Trophoblast cell (in vitro differentiated cells and primary cell): ENCODE data around the gene TTLL8. TPM values are rescaled to one million over a fixed set of nuclear protein-coding genes. Genes with fewer than 3 reads are reported as not detected.

Experiments used
- DNase-seq, 2 donors: peaks; one replicate each; pipeline ENCODE4 v3.0.0-alpha.2; 2016
- H2AFZ ChIP-seq: 2 replicates; pipeline ENCODE4 v1.6.1; 2013; ENCODE audit warnings: low read length, moderate library complexity, mild to moderate bottlenecking; ENCODE audit not compliant: insufficient read depth, poor library complexity
- H2AK5ac ChIP-seq: 2 replicates; pipeline ENCODE4 v1.6.1; 2013; ENCODE audit warnings: mild to moderate bottlenecking, low read length
- H2BK120ac ChIP-seq: 2 replicates; pipeline ENCODE4 v1.6.1; 2013; ENCODE audit warnings: low read length, mild to moderate bottlenecking, moderate library complexity; ENCODE audit not compliant: insufficient read depth, poor library complexity
- H2BK12ac ChIP-seq: 2 replicates; pipeline ENCODE4 v1.6.1; 2013; ENCODE audit warnings: mild to moderate bottlenecking, low read length, moderate library complexity
- H2BK5ac ChIP-seq: 2 replicates; pipeline ENCODE4 v1.6.1; 2013; ENCODE audit warnings: low read length, low read depth, moderate library complexity, mild to moderate bottlenecking; ENCODE audit not compliant: poor library complexity
- H3K14ac ChIP-seq: 2 replicates; pipeline ENCODE4 v1.6.1; 2013; ENCODE audit warnings: mild to moderate bottlenecking, low read length
- H3K18ac ChIP-seq: 2 replicates; pipeline ENCODE4 v1.6.1; 2013; ENCODE audit warnings: mild to moderate bottlenecking, low read length
- H3K23ac ChIP-seq: 2 replicates; pipeline ENCODE4 v1.6.1; 2013; ENCODE audit warnings: low read length
- H3K27ac ChIP-seq: 2 replicates; pipeline ENCODE4 v1.5.1; 2013; ENCODE audit warnings: low read depth, mild to moderate bottlenecking, inconsistent platforms, low read length, moderate library complexity
- H3K27me3 ChIP-seq: 2 replicates; pipeline ENCODE4 v1.6.1; 2013; ENCODE audit warnings: inconsistent platforms, mild to moderate bottlenecking, low read length, moderate library complexity; ENCODE audit not compliant: insufficient read depth
- H3K36me3 ChIP-seq, 2 experiments: 1 replicate in 1 of 2; 2 replicates in 1 of 2; pipeline ENCODE4 v1.6.1; 2013; ENCODE audit warnings: low read length in 2 of 2, mild to moderate bottlenecking in 2 of 2, moderate library complexity in 1 of 2; ENCODE audit not compliant: insufficient read depth in 2 of 2, control insufficient read depth in 1 of 2
- H3K4ac ChIP-seq: 2 replicates; pipeline ENCODE4 v1.6.1; 2013; ENCODE audit warnings: low read depth, mild to moderate bottlenecking, low read length, moderate library complexity
- H3K4me1 ChIP-seq, 2 experiments: 1 replicate in 1 of 2; 2 replicates in 1 of 2; pipeline ENCODE4 v1.6.1; 2013; ENCODE audit warnings: low read length in 2 of 2, mild to moderate bottlenecking in 2 of 2, moderate library complexity in 1 of 2; ENCODE audit not compliant: insufficient read depth in 2 of 2, control insufficient read depth in 1 of 2
- H3K4me2 ChIP-seq: 2 replicates; pipeline ENCODE4 v1.6.1; 2013; ENCODE audit warnings: inconsistent platforms, mild to moderate bottlenecking, low read length, moderate library complexity
- H3K4me3 ChIP-seq: 2 replicates; pipeline ENCODE4 v1.5.1; 2013; ENCODE audit warnings: mild to moderate bottlenecking, low read depth, low read length, inconsistent platforms
- H3K79me1 ChIP-seq: one replicate; pipeline ENCODE4 v1.6.1; 2013; ENCODE audit warnings: low read length
- H3K79me2 ChIP-seq: 2 replicates; pipeline ENCODE4 v1.6.1; 2013; ENCODE audit warnings: low read length, mild to moderate bottlenecking; ENCODE audit not compliant: control insufficient read depth, insufficient read depth, poor library complexity
- H3K9ac ChIP-seq: 2 replicates; pipeline ENCODE4 v1.6.1; 2013; ENCODE audit warnings: mild to moderate bottlenecking, low read length
- H3K9me3 ChIP-seq: 2 replicates; pipeline ENCODE4 v1.6.1; 2013; ENCODE audit warnings: low read depth, mild to moderate bottlenecking, control low read depth, inconsistent platforms, low read length; ENCODE audit not compliant: insufficient read depth
- H4K12ac ChIP-seq: 2 replicates; pipeline ENCODE4 v1.6.1; 2013; ENCODE audit warnings: low read depth, mild to moderate bottlenecking, low read length, moderate library complexity
- H4K8ac ChIP-seq: 2 replicates; pipeline ENCODE4 v1.6.1; 2013; ENCODE audit warnings: low read depth, mild to moderate bottlenecking, low read length, moderate library complexity
- H4K91ac ChIP-seq: one replicate; pipeline ENCODE4 v1.6.1; 2013; ENCODE audit warnings: low read depth, mild to moderate bottlenecking, low read length, moderate library complexity
- WGBS: extraction: QIAGEN DNeasy Blood & Tissue Kit; methylation state at CpG from one replicate; pipeline ENCODE4 v1.1.7; 2013; ENCODE audit warnings: missing lambda C conversion rate; ENCODE audit not compliant: insufficient read length, insufficient coverage; ENCODE audit errors: extremely low coverage; 5-methylcytosine and 5-hydroxymethylcytosine counted together
- polyA plus RNA-seq: library from polyadenylated mRNA; stranded (reverse); fragments of 200-250 nt; gene quantifications from 2 replicates; pipeline ENCODE4 v1.2.3, GENCODE V29; 2013

The TTLL8 gene
- not detected in 2 replicates for polyA plus RNA-seq

GRCh38 chr22:50058061-50058905 is at the start of gene TTLL8:
TSS of gene TTLL8 (minus strand) at chr22:50058298.
- peak within 1 kb of the TSS; percentile 51 for H2BK12ac ChIP-seq
- peaks cover 5% of the 10 kb centered on the region for H3K9me3 ChIP-seq
- no peaks in the 10 kb centered on the region for H3K79me2 ChIP-seq
- H3K79me1 ChIP-seq = no peaks in the 10 kb centered on the region
- H3K14ac ChIP-seq = no peak within 1 kb of the TSS
- no peak within 1 kb of the TSS for H4K12ac ChIP-seq
- no peak within 1 kb of the TSS for H2BK5ac ChIP-seq
- no peak within 1 kb of the TSS for H2BK120ac ChIP-seq
- WGBS = no CpG with 5 or more reads among the region's 102 CpGs
- H3K4ac ChIP-seq = no peak within 1 kb of the TSS
- H4K91ac ChIP-seq = peak within 1 kb of the TSS; percentile 13
- H3K36me3 ChIP-seq = no peaks in the 10 kb centered on the region
- no peak within 1 kb of the TSS for H3K9ac ChIP-seq
- no peak within 1 kb of the TSS for H3K23ac ChIP-seq
- no peak within 1 kb of the TSS for H3K4me3 ChIP-seq
- H3K4me1 ChIP-seq = peaks cover 0 to 10% of the 10 kb centered on the region in 2 experiments
- no peak within 1 kb of the TSS for H2AFZ ChIP-seq
- peak within 1 kb of the TSS; percentile 49 for H4K8ac ChIP-seq
- H3K4me2 ChIP-seq = peak within 1 kb of the TSS; percentile 52
- no peak within 1 kb of the TSS for H2AK5ac ChIP-seq
- H3K18ac ChIP-seq = no peak within 1 kb of the TSS
- peaks cover 20% of the 10 kb centered on the region for H3K27me3 ChIP-seq
- DNase-seq = no peak
- H3K27ac ChIP-seq = no peak within 1 kb of the TSS

GRCh38 chr22:50107529-50107928 is 49.4 kb upstream of the TTLL8 start:
- H3K4ac ChIP-seq = no peak overlapping the region
- H3K9me3 ChIP-seq = no peaks in the 10 kb centered on the region
- no peak overlapping the region for H2AFZ ChIP-seq
- no peak overlapping the region for H4K91ac ChIP-seq
- H3K4me3 ChIP-seq = no peak overlapping the region
- H3K79me2 ChIP-seq = no peaks in the 10 kb centered on the region
- H3K79me1 ChIP-seq = peaks cover 5% of the 10 kb centered on the region
- H3K36me3 ChIP-seq = no peaks in the 10 kb centered on the region
- DNase-seq = no peak
- H2BK120ac ChIP-seq = no peak overlapping the region
- no peak overlapping the region for H2BK12ac ChIP-seq
- H2AK5ac ChIP-seq = no peak overlapping the region
- no peak overlapping the region for H4K8ac ChIP-seq
- H3K14ac ChIP-seq = no peak overlapping the region
- H3K27ac ChIP-seq = no peak overlapping the region
- WGBS = no CpG with 5 or more reads among the region's 9 CpGs
- peaks cover 9% of the 10 kb centered on the region in 2 experiments for H3K4me1 ChIP-seq
- H3K18ac ChIP-seq = no peak overlapping the region
- H3K23ac ChIP-seq = no peak overlapping the region
- H3K27me3 ChIP-seq = no peaks in the 10 kb centered on the region
- H3K9ac ChIP-seq = no peak overlapping the region
- H4K12ac ChIP-seq = no peak overlapping the region
- no peak overlapping the region for H2BK5ac ChIP-seq
- no peak overlapping the region for H3K4me2 ChIP-seq

GRCh38 chr22:50105208-50106100 is 47.4 kb upstream of the TTLL8 start:
- H2AFZ ChIP-seq = no peak overlapping the region
- no peak overlapping the region for H3K27ac ChIP-seq
- H3K4me2 ChIP-seq = no peak overlapping the region
- no peak overlapping the region for H3K4ac ChIP-seq
- no peak overlapping the region for H3K4me3 ChIP-seq
- H3K9me3 ChIP-seq = peaks cover 2% of the 10 kb centered on the region
- H2BK120ac ChIP-seq = no peak overlapping the region
- no peaks in the 10 kb centered on the region for H3K79me2 ChIP-seq
- no peak overlapping the region for H4K8ac ChIP-seq
- H2BK12ac ChIP-seq = no peak overlapping the region
- H2AK5ac ChIP-seq = no peak overlapping the region
- H3K36me3 ChIP-seq = no peaks in the 10 kb centered on the region
- no peaks in the 10 kb centered on the region for H3K4me1 ChIP-seq
- no peak overlapping the region for H4K91ac ChIP-seq
- H3K9ac ChIP-seq = no peak overlapping the region
- DNase-seq = peak in 1 of 2 donors; percentile 31
- no CpG with 5 or more reads among the region's 9 CpGs for WGBS
- no peak overlapping the region for H4K12ac ChIP-seq
- no peak overlapping the region for H3K18ac ChIP-seq
- H3K79me1 ChIP-seq = no peaks in the 10 kb centered on the region
- H2BK5ac ChIP-seq = no peak overlapping the region
- H3K23ac ChIP-seq = no peak overlapping the region
- H3K27me3 ChIP-seq = no peaks in the 10 kb centered on the region
- H3K14ac ChIP-seq = no peak overlapping the region

- H2BK5ac ChIP-seq = no peak overlapping the region
- WGBS = no CpG with 5 or more reads among the region's 6 CpGs
- H3K18ac ChIP-seq = no peak overlapping the region
- H3K23ac ChIP-seq = no peak overlapping the region
- no peak overlapping the region for H2AFZ ChIP-seq
- no peak overlapping the region for H4K8ac ChIP-seq
- no peak overlapping the region for H3K27ac ChIP-seq
- H3K4ac ChIP-seq = no peak overlapping the region
- H2BK12ac ChIP-seq = no peak overlapping the region
- no peaks in the 10 kb centered on the region for H3K27me3 ChIP-seq
- no peak for DNase-seq
- H2BK120ac ChIP-seq = no peak overlapping the region
- H3K9ac ChIP-seq = peak overlapping the region; percentile 14
- no peak overlapping the region for H3K4me2 ChIP-seq
- peaks cover 2% of the 10 kb centered on the region for H3K9me3 ChIP-seq
- H2AK5ac ChIP-seq = no peak overlapping the region
- no peak overlapping the region for H4K12ac ChIP-seq
- H3K14ac ChIP-seq = no peak overlapping the region
- H3K79me2 ChIP-seq = no peaks in the 10 kb centered on the region
- H3K36me3 ChIP-seq = no peaks in the 10 kb centered on the region
- H3K79me1 ChIP-seq = no peaks in the 10 kb centered on the region
- H4K91ac ChIP-seq = no peak overlapping the region
- H3K4me3 ChIP-seq = no peak overlapping the region
- H3K4me1 ChIP-seq = no peaks in the 10 kb centered on the region
Measured at GRCh38 chr22:50104141-50104544, 46.0 kb upstream of the TTLL8 start.
